Measurements from ENCODE around the gene FUT1. TPM values are rescaled to one million over a fixed set of nuclear protein-coding genes. Genes with fewer than 3 reads are reported as not detected.
A peak's percentile ranks its signal among the peaks of the same experiment; 100 is the strongest.

FUT1 gene
- total and polyA plus RNA-seq, 2 of the 8 experiments (the other 6 are each of a cell fraction or from before 2014, with no cell fraction given): 7.4 to 12.9 TPM

DNA sequence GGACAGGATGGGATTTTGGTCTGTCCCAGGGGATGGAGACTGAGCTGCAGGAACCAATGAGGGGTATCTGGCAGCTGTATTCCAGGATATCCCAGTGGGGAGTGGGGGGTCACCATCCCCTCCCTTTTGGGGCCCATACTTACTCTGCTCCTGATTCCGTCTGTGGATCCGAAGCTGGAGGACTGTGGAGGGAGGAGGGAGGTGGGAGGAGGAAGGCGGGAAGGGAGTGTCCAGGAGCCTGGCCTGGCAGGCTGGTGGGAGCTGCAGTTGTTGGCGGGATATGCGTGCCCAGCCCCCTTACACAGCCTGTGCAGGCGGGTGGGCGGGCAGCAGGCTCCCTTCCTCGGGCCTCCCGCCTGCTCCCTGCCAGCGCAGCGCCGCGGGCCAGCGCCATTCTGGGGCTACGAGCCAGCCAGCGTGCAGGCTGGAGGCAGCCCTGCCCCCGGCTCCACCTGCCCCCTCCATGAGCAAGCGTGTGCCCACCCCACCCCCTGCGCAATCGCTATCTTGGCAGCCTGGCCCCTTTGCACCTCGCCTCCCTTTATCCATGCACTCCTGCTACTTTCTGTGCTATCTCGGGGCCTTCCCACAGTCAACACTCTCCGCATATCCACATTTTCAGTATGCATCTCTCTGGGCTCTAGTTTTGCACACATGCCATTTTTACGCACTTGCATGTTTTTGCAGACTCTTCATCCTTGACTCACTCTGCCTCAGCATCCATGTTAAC, 35.7 kb downstream of the FUT1 start (continued):
- TF ChIP-seq, protein P1, sequence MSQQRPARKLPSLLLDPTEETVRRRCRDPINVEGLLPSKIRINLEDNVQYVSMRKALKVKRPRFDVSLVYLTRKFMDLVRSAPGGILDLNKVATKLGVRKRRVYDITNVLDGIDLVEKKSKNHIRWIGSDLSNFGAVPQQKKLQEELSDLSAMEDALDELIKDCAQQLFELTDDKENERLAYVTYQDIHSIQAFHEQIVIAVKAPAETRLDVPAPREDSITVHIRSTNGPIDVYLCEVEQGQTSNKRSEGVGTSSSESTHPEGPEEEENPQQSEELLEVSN (IDR thresholded peaks at IDR 0.05): peak; percentile 56; the same call in 1 of the 2 replicates
- TF ChIP-seq TCF12 (IDR thresholded peaks at IDR 0.05; ENCODE audit: low read depth, low read length): no peak
- TF ChIP-seq CHD2 (IDR thresholded peaks at IDR 0.05; ENCODE audit: low read length): no peak
- no peak for TF ChIP-seq PHF8 (conservative IDR thresholded peaks at IDR 0.05; ENCODE audit: low read depth, low read length)
- TF ChIP-seq NRF1 (IDR thresholded peaks at IDR 0.05; ENCODE audit: low read depth, low read length): no peak
- TF ChIP-seq SP4 (IDR thresholded peaks at IDR 0.05; ENCODE audit: low read length): no peak
- no peak for TF ChIP-seq TBP (IDR thresholded peaks at IDR 0.05; ENCODE audit: low read depth, low read length)
- TF ChIP-seq RBBP5 (IDR thresholded peaks at IDR 0.05; ENCODE audit: borderline replicate concordance, low read depth, low read length): 0 out of 2 replicates have a peak, but pooled peaks have one; percentile 30
- TF ChIP-seq SP1 (IDR thresholded peaks at IDR 0.05; ENCODE audit: low read depth, low read length): no peak

All from H1 (cell line).